ENCODE measurements around the gene NOTCH1.

Gene NOTCH1

DNA sequence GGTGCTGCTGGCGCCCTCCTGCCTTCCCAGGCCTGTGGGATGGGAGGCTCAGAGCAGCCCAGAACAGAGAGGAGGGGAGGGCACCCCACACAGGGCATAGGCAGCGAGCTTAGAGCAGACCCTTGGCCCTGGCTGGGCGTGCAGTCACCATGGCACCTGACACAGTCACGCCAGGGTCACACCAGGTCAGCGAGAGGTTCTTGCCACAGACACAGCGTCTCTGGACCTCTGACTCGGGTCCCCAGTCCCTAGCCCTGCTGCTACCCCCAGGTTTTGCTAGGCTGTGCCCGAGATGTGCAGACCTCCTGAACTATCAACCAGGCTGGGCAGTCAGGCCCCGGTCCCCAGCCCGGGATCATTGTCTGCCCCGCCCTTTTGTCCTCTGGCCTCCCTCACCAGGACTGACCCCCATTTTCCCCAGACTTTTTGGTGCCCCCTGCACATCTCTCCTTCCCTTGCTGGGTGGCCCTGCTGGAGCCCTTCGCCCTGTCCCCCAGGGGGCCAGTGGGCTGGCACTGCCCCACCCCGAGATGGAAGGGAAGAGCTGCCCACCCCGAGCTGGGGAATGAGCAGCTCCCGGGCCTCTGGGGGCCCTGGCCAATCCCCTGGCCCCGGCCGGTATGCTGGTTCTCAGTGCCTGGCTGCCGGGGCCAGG is 24.5 kb upstream of the NOTCH1 start:
- Histone ChIP-seq H3K27me3 (replicated peaks; ENCODE audit: control insufficient read depth, insufficient read depth, low read length, poor library complexity, severe bottlenecking) (no peaks in the 10 kb centered on the region), H3K9me3 (ENCODE audit: control insufficient read depth, low read length) (no peaks in the 10 kb centered on the region), H3K36me3 (ENCODE audit: control insufficient read depth, insufficient read depth, low read length) (no peaks in the 10 kb centered on the region), H3K27ac (ENCODE audit: insufficient read depth, low read length, poor library complexity, severe bottlenecking) (no peak overlapping the region), H3K4me3 (ENCODE audit: insufficient read depth, low read depth, low read length, poor library complexity, severe bottlenecking) (no peak overlapping the region), H3K4me1 (ENCODE audit: control insufficient read depth, insufficient read depth, low read length, poor library complexity, severe bottlenecking) (no peaks in the 10 kb centered on the region)
- DNase-seq = no peak

- Histone ChIP-seq H3K9me3 (ENCODE audit: control insufficient read depth, low read length) (no peaks in the 10 kb centered on the region), H3K4me3 (ENCODE audit: insufficient read depth, low read depth, low read length, poor library complexity, severe bottlenecking) (no peak overlapping the region), H3K4me1 (ENCODE audit: control insufficient read depth, insufficient read depth, low read length, poor library complexity, severe bottlenecking) (no peaks in the 10 kb centered on the region), H3K27me3 (replicated peaks; ENCODE audit: control insufficient read depth, insufficient read depth, low read length, poor library complexity, severe bottlenecking) (no peaks in the 10 kb centered on the region), H3K27ac (ENCODE audit: insufficient read depth, low read length, poor library complexity, severe bottlenecking) (no peak overlapping the region), H3K36me3 (ENCODE audit: control insufficient read depth, insufficient read depth, low read length) (no peaks in the 10 kb centered on the region)
- no peak for DNase-seq
Observed at GRCh38 chr9:136569526-136570148, 23.8 kb upstream of the NOTCH1 start.

DNA sequence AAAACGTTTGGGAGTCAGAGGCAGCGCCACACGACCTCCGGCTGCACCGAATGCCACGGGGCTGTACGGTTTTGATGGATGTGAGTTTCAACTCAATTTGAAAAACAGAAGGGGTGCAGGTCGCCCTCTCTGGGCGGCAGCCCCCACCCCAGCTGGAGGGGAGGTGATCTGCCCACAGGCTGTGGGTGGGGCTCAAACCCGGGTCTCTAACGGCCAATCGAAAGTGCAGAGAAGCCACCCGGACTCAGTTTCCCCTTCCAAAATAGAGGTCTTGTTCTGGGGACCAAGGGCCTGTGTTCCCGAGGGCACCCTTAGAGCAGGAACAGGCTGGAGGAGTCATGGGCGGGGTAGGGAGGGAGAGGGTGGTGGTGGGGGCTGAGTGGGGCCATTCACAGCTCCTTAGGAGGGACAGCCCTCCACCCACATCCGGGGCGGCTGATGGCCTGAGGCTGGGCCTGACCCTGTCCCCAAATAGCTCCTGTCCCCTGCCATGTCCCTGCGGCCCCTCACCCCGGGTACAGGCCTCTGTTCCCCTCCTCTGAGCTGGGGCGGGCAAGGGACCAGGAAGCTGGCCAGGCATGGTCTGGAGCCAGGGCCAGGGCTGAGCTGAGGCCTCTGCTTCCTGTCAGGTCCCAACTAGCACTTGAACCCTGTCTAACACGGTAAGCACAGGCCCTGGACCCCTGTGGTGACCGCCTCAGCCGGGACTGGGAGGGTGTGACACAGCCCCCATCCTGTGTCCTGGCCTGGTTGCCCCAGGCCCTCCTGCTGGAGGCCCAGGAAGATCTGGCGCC is 22.6 kb upstream of the NOTCH1 start:
- Histone ChIP-seq H3K36me3 (ENCODE audit: control insufficient read depth, insufficient read depth, low read length) (no peaks in the 10 kb centered on the region), H3K4me1 (ENCODE audit: control insufficient read depth, insufficient read depth, low read length, poor library complexity, severe bottlenecking) (no peaks in the 10 kb centered on the region), H3K9me3 (ENCODE audit: control insufficient read depth, low read length) (no peaks in the 10 kb centered on the region), H3K27ac (ENCODE audit: insufficient read depth, low read length, poor library complexity, severe bottlenecking) (no peak overlapping the region), H3K4me3 (ENCODE audit: insufficient read depth, low read depth, low read length, poor library complexity, severe bottlenecking) (no peak overlapping the region), H3K27me3 (replicated peaks; ENCODE audit: control insufficient read depth, insufficient read depth, low read length, poor library complexity, severe bottlenecking) (no peaks in the 10 kb centered on the region)
- DNase-seq = no peak

DNA sequence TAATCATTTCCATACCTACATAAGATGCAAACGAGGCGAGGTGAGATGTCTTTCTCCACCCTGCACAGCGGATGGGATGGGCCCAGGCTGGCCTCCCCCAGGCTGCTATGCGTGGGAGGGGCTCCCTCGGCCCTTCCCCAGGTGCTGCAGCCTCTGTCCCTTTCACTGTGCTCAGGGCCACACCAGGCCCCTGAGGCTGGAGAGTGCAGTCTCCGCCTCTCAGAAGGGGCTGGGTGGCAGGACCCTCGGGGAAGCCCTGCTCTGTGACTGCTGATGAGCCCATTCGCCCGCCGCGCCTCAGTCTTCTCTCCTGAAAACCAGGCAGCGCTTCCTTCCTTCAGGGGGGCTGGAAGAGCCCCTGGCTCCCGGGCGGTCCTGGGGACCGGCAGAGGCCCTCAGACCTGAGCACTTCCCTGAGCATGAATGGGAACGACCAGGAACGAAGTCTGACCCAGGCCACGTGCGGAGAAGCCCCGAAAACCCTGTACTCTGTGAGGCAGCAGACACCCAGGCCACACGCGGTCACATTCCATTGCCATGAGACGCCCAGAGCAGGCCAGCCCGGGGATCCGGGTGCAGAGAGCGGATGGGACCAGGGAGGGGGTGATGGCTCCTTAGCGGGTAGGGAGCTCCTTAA is 21.9 kb upstream of the NOTCH1 start:
- Histone ChIP-seq H3K4me3 (ENCODE audit: insufficient read depth, low read depth, low read length, poor library complexity, severe bottlenecking) (no peak overlapping the region), H3K27me3 (replicated peaks; ENCODE audit: control insufficient read depth, insufficient read depth, low read length, poor library complexity, severe bottlenecking) (no peaks in the 10 kb centered on the region), H3K9me3 (ENCODE audit: control insufficient read depth, low read length) (no peaks in the 10 kb centered on the region), H3K27ac (ENCODE audit: insufficient read depth, low read length, poor library complexity, severe bottlenecking) (no peak overlapping the region), H3K4me1 (ENCODE audit: control insufficient read depth, insufficient read depth, low read length, poor library complexity, severe bottlenecking) (no peaks in the 10 kb centered on the region), H3K36me3 (ENCODE audit: control insufficient read depth, insufficient read depth, low read length) (no peaks in the 10 kb centered on the region)
- no peak for DNase-seq

DNA sequence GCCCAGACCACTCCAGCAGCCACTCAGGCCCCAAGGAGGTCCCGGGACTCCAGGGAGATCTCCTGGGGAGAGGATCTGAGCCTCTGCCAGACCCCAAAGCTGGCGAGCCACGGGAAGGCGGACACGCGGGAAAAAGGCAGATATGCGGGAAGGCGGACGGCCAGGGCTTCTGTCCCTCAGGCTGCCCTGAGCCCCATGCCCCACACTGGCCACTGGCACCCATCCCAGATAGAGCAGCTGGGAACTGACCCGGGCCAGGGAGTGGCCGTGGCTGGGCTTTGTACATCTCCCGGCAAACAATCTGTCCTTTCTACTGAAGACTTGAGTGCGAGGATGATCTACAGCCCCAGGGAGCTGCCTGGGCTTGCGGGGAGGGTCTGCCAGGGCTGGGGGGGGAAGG is 21.1 kb upstream of the NOTCH1 start:
- DNase-seq = no peak
- Histone ChIP-seq H3K27me3 (replicated peaks; ENCODE audit: control insufficient read depth, insufficient read depth, low read length, poor library complexity, severe bottlenecking) (no peaks in the 10 kb centered on the region), H3K4me1 (ENCODE audit: control insufficient read depth, insufficient read depth, low read length, poor library complexity, severe bottlenecking) (no peaks in the 10 kb centered on the region), H3K4me3 (ENCODE audit: insufficient read depth, low read depth, low read length, poor library complexity, severe bottlenecking) (no peak overlapping the region), H3K27ac (ENCODE audit: insufficient read depth, low read length, poor library complexity, severe bottlenecking) (no peak overlapping the region), H3K36me3 (ENCODE audit: control insufficient read depth, insufficient read depth, low read length) (no peaks in the 10 kb centered on the region), H3K9me3 (ENCODE audit: control insufficient read depth, low read length) (no peaks in the 10 kb centered on the region)

GRCh38 chr9:136566553-136566895 is 20.7 kb upstream of the NOTCH1 start:
- H3K4me3 ChIP-seq (ENCODE audit: insufficient read depth, low read depth, low read length, poor library complexity, severe bottlenecking) = no peak overlapping the region
- H3K27me3 ChIP-seq (replicated peaks; ENCODE audit: control insufficient read depth, insufficient read depth, low read length, poor library complexity, severe bottlenecking) = no peaks in the 10 kb centered on the region
- no peaks in the 10 kb centered on the region for H3K4me1 ChIP-seq (ENCODE audit: control insufficient read depth, insufficient read depth, low read length, poor library complexity, severe bottlenecking)
- DNase-seq = no peak
- H3K36me3 ChIP-seq (ENCODE audit: control insufficient read depth, insufficient read depth, low read length) = no peaks in the 10 kb centered on the region
- no peaks in the 10 kb centered on the region for H3K9me3 ChIP-seq (ENCODE audit: control insufficient read depth, low read length)
- no peak overlapping the region for H3K27ac ChIP-seq (ENCODE audit: insufficient read depth, low read length, poor library complexity, severe bottlenecking)

DNA sequence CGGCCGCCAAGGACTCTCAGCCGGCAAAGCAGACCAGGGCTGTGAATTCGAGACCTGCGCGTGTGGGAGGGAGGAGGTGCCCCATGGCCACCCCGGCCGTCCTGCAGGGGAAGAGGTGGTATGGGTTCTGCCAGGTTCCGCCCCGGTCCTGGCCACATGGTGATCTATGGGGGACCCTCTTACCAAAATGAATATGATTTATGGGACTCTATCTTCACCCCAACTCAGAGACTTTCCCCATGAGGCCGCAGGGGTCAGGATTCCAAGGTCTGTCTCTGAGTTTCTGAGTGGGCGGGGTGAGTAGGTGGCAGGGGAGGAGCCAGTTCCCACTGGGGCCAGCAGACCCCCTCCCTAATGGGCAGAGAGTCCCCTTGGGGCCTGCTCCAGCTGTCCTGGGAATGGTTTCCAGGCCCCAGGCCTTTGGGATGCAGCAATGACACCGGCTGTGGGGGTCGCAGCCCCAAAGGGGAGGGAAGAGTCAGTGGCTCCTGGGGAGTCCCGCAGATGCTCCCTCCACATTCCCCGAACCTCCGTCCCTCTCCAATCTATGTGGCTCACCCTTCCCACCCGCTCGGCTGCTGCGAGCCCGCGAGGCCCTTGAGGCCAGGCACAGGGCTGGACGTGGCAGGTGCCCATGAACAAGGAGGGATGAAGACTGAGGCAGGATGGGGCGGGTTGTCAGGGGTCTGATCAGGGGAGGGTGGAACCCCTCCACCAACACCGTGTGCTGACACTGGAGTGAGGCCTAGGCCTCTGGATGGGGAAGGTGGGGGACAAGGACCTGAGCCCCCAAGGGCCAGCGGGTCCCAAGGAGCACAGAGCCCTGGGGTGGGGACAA is 20.1 kb upstream of the NOTCH1 start:
- Histone ChIP-seq H3K4me1 (ENCODE audit: control insufficient read depth, insufficient read depth, low read length, poor library complexity, severe bottlenecking) (no peaks in the 10 kb centered on the region), H3K4me3 (ENCODE audit: insufficient read depth, low read depth, low read length, poor library complexity, severe bottlenecking) (no peak overlapping the region), H3K36me3 (ENCODE audit: control insufficient read depth, insufficient read depth, low read length) (no peaks in the 10 kb centered on the region), H3K27ac (ENCODE audit: insufficient read depth, low read length, poor library complexity, severe bottlenecking) (no peak overlapping the region), H3K27me3 (replicated peaks; ENCODE audit: control insufficient read depth, insufficient read depth, low read length, poor library complexity, severe bottlenecking) (no peaks in the 10 kb centered on the region), H3K9me3 (ENCODE audit: control insufficient read depth, low read length) (no peaks in the 10 kb centered on the region)
- DNase-seq = no peak

DNA sequence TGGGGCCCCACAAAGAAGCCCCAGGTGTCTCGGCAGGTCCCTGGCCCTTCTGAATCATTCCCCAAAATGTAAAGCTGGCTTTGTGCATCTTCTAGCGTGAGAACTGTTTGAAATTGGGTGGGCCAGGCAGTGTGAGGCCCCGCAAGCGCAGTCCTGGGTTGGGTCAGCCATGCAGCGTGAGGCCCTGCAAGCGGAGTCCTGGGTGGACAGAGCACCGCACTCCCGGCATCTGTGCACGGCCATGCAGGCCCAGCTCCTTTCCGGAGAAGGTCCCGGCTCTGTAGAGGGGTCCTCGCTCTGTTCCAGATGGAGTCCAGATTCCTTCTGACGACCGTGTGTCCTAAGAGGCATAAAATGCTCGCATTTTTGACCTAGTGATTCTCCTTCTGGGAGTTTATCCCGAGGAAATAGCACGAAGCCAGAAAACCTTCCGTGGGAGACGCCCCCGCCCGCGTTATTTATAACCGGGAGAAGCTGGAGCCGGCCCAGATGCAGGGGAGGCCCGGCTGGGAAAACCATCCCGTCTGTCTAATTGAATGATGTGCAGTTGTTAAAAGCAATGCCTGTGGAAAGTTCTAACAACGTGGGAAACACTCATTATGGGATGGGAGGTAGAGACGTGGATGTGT is 19.4 kb upstream of the NOTCH1 start:
- no peak for DNase-seq
- Histone ChIP-seq H3K4me1 (ENCODE audit: control insufficient read depth, insufficient read depth, low read length, poor library complexity, severe bottlenecking) (no peaks in the 10 kb centered on the region), H3K4me3 (ENCODE audit: insufficient read depth, low read depth, low read length, poor library complexity, severe bottlenecking) (no peak overlapping the region), H3K36me3 (ENCODE audit: control insufficient read depth, insufficient read depth, low read length) (no peaks in the 10 kb centered on the region), H3K27ac (ENCODE audit: insufficient read depth, low read length, poor library complexity, severe bottlenecking) (no peak overlapping the region), H3K27me3 (replicated peaks; ENCODE audit: control insufficient read depth, insufficient read depth, low read length, poor library complexity, severe bottlenecking) (no peaks in the 10 kb centered on the region), H3K9me3 (ENCODE audit: control insufficient read depth, low read length) (no peaks in the 10 kb centered on the region)

DNA sequence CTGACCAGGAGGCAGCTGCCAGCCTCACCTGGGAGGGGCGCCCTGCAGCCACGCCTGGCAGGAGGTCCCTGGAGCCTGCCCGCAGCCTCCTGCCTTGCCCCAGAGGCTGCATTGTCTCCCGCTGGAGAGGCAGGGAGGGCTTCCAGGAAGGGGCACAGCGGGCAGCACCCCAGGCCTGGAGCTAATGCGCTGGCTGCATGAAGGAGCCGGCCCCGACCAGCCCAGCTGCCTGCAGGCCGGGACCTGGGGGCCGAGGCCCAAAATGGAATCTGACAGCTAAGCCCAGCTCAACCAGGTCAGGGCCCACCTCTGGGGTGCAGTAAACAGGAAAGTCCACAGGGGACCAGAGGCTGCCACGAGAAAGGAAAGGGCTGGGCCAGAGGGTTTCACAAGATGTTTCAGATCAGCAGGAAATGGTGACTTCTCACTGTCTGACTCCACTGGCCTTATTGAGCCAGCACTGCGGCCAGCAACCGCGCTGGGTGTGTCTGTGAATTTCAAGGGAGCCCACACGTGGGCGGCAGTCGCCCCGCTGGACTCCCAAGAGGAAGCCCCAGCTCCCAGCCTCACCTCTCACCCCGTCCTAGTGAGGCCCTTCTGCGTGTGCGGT is 18.6 kb upstream of the NOTCH1 start:
- no peaks in the 10 kb centered on the region for H3K27me3 ChIP-seq (replicated peaks; ENCODE audit: control insufficient read depth, insufficient read depth, low read length, poor library complexity, severe bottlenecking)
- no peak overlapping the region for H3K27ac ChIP-seq (ENCODE audit: insufficient read depth, low read length, poor library complexity, severe bottlenecking)
- H3K9me3 ChIP-seq (ENCODE audit: control insufficient read depth, low read length) = no peaks in the 10 kb centered on the region
- H3K36me3 ChIP-seq (ENCODE audit: control insufficient read depth, insufficient read depth, low read length) = no peaks in the 10 kb centered on the region
- H3K4me3 ChIP-seq (ENCODE audit: insufficient read depth, low read depth, low read length, poor library complexity, severe bottlenecking) = no peak overlapping the region
- H3K4me1 ChIP-seq (ENCODE audit: control insufficient read depth, insufficient read depth, low read length, poor library complexity, severe bottlenecking) = no peaks in the 10 kb centered on the region
- DNase-seq = no peak
